Type B pancreatic cell (in vitro differentiated cells): ENCODE data around the gene ZNF614. TPM values are rescaled to one million over a fixed set of nuclear protein-coding genes. Genes with fewer than 3 reads are reported as not detected.

ENCODE experiments used
- DNase-seq: peaks from one replicate; pipeline ENCODE4 v3.0.0; 2021; ENCODE audit warnings: mixed read lengths; ENCODE audit not compliant: unreplicated experiment; ENCODE audit errors: extremely low spot score
- H3K27ac Mint-ChIP-seq: 2 replicates; pipeline ENCODE4 v1.8.0; 2021; ENCODE audit warnings: mild to moderate bottlenecking, mixed read lengths
- H3K27me3 Mint-ChIP-seq: 2 replicates; pipeline ENCODE4 v1.8.0; 2021; ENCODE audit warnings: mixed read lengths
- H3K36me3 Mint-ChIP-seq: 2 replicates; pipeline ENCODE4 v1.8.0; 2021; ENCODE audit warnings: mixed read lengths
- H3K4me1 Mint-ChIP-seq: one replicate; pipeline ENCODE4 v1.8.0; 2021; ENCODE audit warnings: mixed read lengths; ENCODE audit not compliant: unreplicated experiment
- H3K4me3 Mint-ChIP-seq: 2 replicates; pipeline ENCODE4 v1.8.0; 2021; ENCODE audit warnings: mild to moderate bottlenecking, mixed read lengths
- H3K9me3 Mint-ChIP-seq: 2 replicates; pipeline ENCODE4 v1.8.0; 2021; ENCODE audit warnings: mixed read lengths
- total RNA-seq: library from RNA; stranded (reverse); gene quantifications from 2 replicates; pipeline ENCODE4 v1.2.1, GENCODE V29; 2021; ENCODE audit warnings: low replicate concordance
- TF ChIP-seq, protein P1 (sequence below): fragments of 200-600 bp; sonication (generic); conservative IDR thresholded peaks from 2 replicates; pipeline ENCODE4 v1.5.0; 2021; ENCODE audit warnings: antibody characterized with exemption, mild to moderate bottlenecking

Gene ZNF614
- total RNA-seq, 1 donor from 2014 or later = 14.0 TPM

GRCh38 chr19:52022193-52022592 lies 6.0 kb downstream of the ZNF614 start:
- Mint-ChIP-seq H3K27me3 (no peaks in the 10 kb centered on the region), H3K9me3 (peaks cover 11% of the 10 kb centered on the region), H3K4me1 (peaks cover 9% of the 10 kb centered on the region), H3K36me3 (peaks cover 89% of the 10 kb centered on the region), H3K27ac (no peak overlapping the region), H3K4me3 (no peak overlapping the region)
- TF ChIP-seq, protein P1, sequence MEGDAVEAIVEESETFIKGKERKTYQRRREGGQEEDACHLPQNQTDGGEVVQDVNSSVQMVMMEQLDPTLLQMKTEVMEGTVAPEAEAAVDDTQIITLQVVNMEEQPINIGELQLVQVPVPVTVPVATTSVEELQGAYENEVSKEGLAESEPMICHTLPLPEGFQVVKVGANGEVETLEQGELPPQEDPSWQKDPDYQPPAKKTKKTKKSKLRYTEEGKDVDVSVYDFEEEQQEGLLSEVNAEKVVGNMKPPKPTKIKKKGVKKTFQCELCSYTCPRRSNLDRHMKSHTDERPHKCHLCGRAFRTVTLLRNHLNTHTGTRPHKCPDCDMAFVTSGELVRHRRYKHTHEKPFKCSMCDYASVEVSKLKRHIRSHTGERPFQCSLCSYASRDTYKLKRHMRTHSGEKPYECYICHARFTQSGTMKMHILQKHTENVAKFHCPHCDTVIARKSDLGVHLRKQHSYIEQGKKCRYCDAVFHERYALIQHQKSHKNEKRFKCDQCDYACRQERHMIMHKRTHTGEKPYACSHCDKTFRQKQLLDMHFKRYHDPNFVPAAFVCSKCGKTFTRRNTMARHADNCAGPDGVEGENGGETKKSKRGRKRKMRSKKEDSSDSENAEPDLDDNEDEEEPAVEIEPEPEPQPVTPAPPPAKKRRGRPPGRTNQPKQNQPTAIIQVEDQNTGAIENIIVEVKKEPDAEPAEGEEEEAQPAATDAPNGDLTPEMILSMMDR = no peak
- no peak for DNase-seq

DNA sequence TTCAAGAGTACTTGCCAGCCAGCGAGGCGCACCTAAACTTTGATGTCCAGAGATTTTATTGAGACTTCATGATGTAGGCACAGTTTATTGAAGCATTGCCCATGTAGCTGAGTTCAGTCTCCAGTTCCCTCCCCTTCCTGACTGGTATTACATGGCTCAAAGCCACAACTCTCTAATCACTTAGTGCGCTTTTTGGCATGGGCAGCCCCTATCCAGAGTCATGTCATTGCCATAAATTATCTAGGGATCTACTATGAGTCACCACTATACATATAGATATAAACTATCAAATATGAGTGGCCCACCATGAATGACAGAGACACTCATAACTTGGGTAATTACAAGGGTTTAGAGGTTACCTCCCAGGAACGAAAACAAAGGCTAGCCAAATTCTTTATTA lies 7.7 kb downstream of the ZNF614 start:
- H3K27me3 Mint-ChIP-seq = no peaks in the 10 kb centered on the region
- H3K27ac Mint-ChIP-seq = no peak overlapping the region
- TF ChIP-seq, protein P1 = no peak
- H3K4me1 Mint-ChIP-seq = no peaks in the 10 kb centered on the region
- DNase-seq = no peak
- H3K9me3 Mint-ChIP-seq = peaks cover 16% of the 10 kb centered on the region
- no peak overlapping the region for H3K4me3 Mint-ChIP-seq
- H3K36me3 Mint-ChIP-seq = peaks cover 91% of the 10 kb centered on the region

- Mint-ChIP-seq H3K4me3 (peak overlapping the region; percentile 56), H3K36me3 (peaks cover 38% of the 10 kb centered on the region), H3K27ac (no peak overlapping the region), H3K9me3 (peaks cover 15% of the 10 kb centered on the region), H3K27me3 (no peaks in the 10 kb centered on the region), H3K4me1 (peaks cover 16% of the 10 kb centered on the region)
- no peak for DNase-seq
- TF ChIP-seq, protein P1 = no peak
Measured at GRCh38 chr19:52010674-52011073, 17.5 kb downstream of the ZNF614 start.

DNA sequence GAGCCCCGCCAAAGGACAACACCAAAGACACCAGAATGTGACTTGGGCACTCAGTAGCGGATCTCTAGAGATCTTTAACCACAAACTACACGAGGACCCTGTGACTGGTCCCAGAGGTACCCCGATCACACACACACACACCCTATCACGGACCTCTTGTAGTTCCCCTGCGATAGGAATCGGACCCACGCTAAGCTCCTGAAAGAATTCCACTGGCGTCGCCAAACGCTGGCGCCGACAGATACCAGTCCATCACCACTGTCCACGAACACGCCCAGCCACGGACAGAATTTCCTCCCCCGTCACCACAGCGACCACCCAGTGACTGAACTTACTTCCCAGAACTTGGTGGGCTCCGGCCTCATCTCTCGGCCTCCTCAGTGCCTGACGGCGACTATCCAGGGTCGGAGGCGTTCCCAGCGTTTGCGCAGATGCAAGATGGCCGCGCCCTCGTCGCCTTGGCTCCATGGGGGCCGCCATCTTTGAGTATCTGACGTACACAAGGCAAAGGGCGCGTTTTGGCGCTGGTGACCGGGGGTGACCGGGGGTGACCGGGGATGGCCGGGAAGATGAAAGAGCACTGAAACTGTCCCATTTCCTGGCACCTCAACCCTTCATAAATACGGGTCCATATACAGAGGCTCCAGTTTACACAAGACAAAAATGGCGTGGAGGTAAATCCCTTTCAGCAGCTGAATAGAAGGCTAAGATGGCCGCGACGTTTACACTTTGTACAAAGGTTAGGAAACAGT lies 20.2 kb downstream of the ZNF614 start, which contains the start of gene ZNF615:
Gene ZNF615, minus strand, starts transcription at position 406 of the 752 bp plus-strand sequence. CDS start 4,500 bp downstream, outside the sequence.
- Mint-ChIP-seq H3K27ac (peak within 1 kb of the TSS; percentile 99), H3K27me3 (no peaks in the 10 kb centered on the region), H3K4me1 (peaks cover 16% of the 10 kb centered on the region), H3K4me3 (peak within 1 kb of the TSS; percentile 99), H3K9me3 (peaks cover 19% of the 10 kb centered on the region), H3K36me3 (peaks cover 37% of the 10 kb centered on the region)
- peak; percentile 91 for DNase-seq
- TF ChIP-seq, protein P1 = no peak

DNA sequence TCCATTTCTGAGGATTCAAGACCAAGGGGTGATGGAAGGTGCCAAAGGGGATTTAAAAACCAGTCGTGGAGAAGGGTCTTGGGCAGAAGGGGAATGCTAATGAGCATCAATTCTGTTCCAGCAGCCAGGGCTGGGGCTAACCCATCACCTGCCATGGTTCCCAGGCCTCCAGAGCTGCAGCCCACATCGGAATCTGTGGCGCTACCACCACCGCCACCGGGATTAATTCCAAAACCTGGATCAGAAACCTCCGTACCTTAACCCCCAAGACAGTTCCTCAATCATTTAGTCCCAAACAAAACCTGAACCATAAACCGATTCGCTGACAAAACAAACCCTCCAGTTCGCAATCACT lies 20.8 kb downstream of the ZNF614 start:
- Mint-ChIP-seq H3K36me3 (peaks cover 35% of the 10 kb centered on the region), H3K4me3 (peak overlapping the region; percentile 99), H3K4me1 (peaks cover 16% of the 10 kb centered on the region), H3K27me3 (no peaks in the 10 kb centered on the region), H3K27ac (peak overlapping the region; percentile 99), H3K9me3 (peaks cover 19% of the 10 kb centered on the region)
- DNase-seq = no peak
- TF ChIP-seq, protein P1 = no peak
